Ovary (tissue), 3 donors: Measurements from ENCODE around the gene MIF4GD.
"Not testable (repeated sequence)": the region's sequence is repeated elsewhere in the genome, so short reads cannot be mapped to it uniquely, and the experiment has no call there.

Experiments used
- CTCF ChIP-seq, 3 donors: fragments of 450-650 bp in 2 of 3; fragments of 200-600 bp in 1 of 3; IDR thresholded peaks; one replicate each; pipeline versions ENCODE4 v1.5.1 to v1.8.0; 2016 to 2022; ENCODE audit warnings: antibody characterized with exemption in 3 of 3, mild to moderate bottlenecking in 1 of 3
- EP300 ChIP-seq: sonication (generic); formaldehyde crosslinking; IDR thresholded peaks from one replicate; pipeline ENCODE4 v1.6.1; 2017; ENCODE audit warnings: antibody characterized with exemption
- POLR2A ChIP-seq: fragments of 450-650 bp; IDR thresholded peaks from one replicate; pipeline ENCODE4 v1.6.1; 2017; ENCODE audit warnings: antibody characterized with exemption, mild to moderate bottlenecking, moderate library complexity
- donor health status: DM: no; HTN: no; CAD: no.

GRCh38 chr17:75280189-75280588 is 9.2 kb upstream of the MIF4GD start:
- not testable (repeated sequence) for TF ChIP-seq CTCF (IDR thresholded peaks at IDR 0.05); POLR2A; EP300
